ENCODE results near the gene NOS3. TPM values are rescaled to one million over a fixed set of nuclear protein-coding genes. Genes with fewer than 3 reads are reported as not detected.

NOS3 gene
- total and polyA plus RNA-seq, 9 of the 15 experiments (the other 6 are each of a cell fraction or from before 2014, with no cell fraction given): 1.1 to 121 (median 23.6) TPM

GRCh38 chr7:151063212-151063561 lies 72.4 kb downstream of the NOS3 start (continued):
- TF ChIP-seq DEAF1 (CRISPR knock-in tag; IDR thresholded peaks at IDR 0.05) (no peak), NFRKB (IDR thresholded peaks at IDR 0.05; ENCODE audit: low read depth) (no peak), ZNF79 (CRISPR knock-in tag; IDR thresholded peaks at IDR 0.05; ENCODE audit: low read depth) (no peak), ZNF175 (CRISPR knock-in tag; IDR thresholded peaks at IDR 0.05; ENCODE audit: low read depth) (0 out of 2 replicates have a peak, but pooled peaks have one; percentile 47), CHD2 (IDR thresholded peaks at IDR 0.05; ENCODE audit: low read depth, low read length) (no peak), NKRF (IDR thresholded peaks at IDR 0.05; ENCODE audit: borderline replicate concordance) (no peak), CEBPG (CRISPR knock-in tag; IDR thresholded peaks at IDR 0.05) (no peak), CEBPG (tag; conservative IDR thresholded peaks at IDR 0.05 in 1 of 2, IDR thresholded peaks at IDR 0.05 in 1 of 2) (no peak), ZBTB1 (CRISPR knock-in tag; IDR thresholded peaks at IDR 0.05; ENCODE audit: borderline replicate concordance, low read depth) (no peak), FOXJ3 (CRISPR knock-in tag; IDR thresholded peaks at IDR 0.05) (no peak), ZNF512 (tag; IDR thresholded peaks at IDR 0.05) (no peak), DPF2 (IDR thresholded peaks at IDR 0.05) (no peak), FOSL1 (tag; conservative IDR thresholded peaks at IDR 0.05) (peak; percentile 60), MAFG (tag; conservative IDR thresholded peaks at IDR 0.05) (no peak), VEZF1 (CRISPR knock-in tag; IDR thresholded peaks at IDR 0.05) (peak; percentile 44), E4F1 (CRISPR knock-in tag; IDR thresholded peaks at IDR 0.05; ENCODE audit: borderline replicate concordance) (no peak), HDAC2 (IDR thresholded peaks at IDR 0.05) (no peak), NR4A1 (CRISPR knock-in tag; IDR thresholded peaks at IDR 0.05) (no peak), NR4A1 (tag; IDR thresholded peaks at IDR 0.05) (no peak), COPS2 (conservative IDR thresholded peaks at IDR 0.05) (no peak), CBX3 (IDR thresholded peaks at IDR 0.05; ENCODE audit: borderline replicate concordance in 1 of 2, low read length in 2 of 2) (0 out of 3 replicates have a peak, but pooled peaks of 1 of the 2 experiments have one; percentile 6)

Data from K562 (cell line).